PFSK-1 (cell line): ENCODE measurements around the gene GALK1.
A peak's percentile ranks its signal among the peaks of the same experiment; 100 is the strongest.

Experiments
- FOXP2 ChIP-seq: optimal IDR thresholded peaks from 2 replicates; pipeline ENCODE3; 2011; ENCODE audit warnings: borderline replicate concordance, control low read depth, inconsistent platforms; ENCODE audit not compliant: insufficient read depth; ENCODE audit errors: extremely low read length, extremely low read depth
- POLR2AphosphoS5 ChIP-seq: IDR thresholded peaks from 2 replicates; pipeline ENCODE4 v1.6.1; 2012; ENCODE audit warnings: low read depth, mild to moderate bottlenecking, control low read depth, low read length, moderate library complexity
- REST ChIP-seq, 2 experiments: IDR thresholded peaks; 2 replicates each; pipeline versions ENCODE4 v1.6.1 to v1.8.0; 2011 to 2012; ENCODE audit warnings: low read depth in 2 of 2, low read length in 2 of 2, control low read depth in 1 of 2, inconsistent platforms in 1 of 2, mild to moderate bottlenecking in 1 of 2, moderate library complexity in 1 of 2; ENCODE audit not compliant: insufficient read depth in 1 of 2
- SIN3A ChIP-seq: IDR thresholded peaks from 2 replicates; pipeline ENCODE4 v1.6.1; 2012; ENCODE audit warnings: mild to moderate bottlenecking, low read length, moderate library complexity, borderline replicate concordance; ENCODE audit not compliant: insufficient read depth
- TAF1 ChIP-seq: IDR thresholded peaks from 2 replicates; pipeline ENCODE4 v1.6.1; 2012; ENCODE audit warnings: low read length, control low read depth, borderline replicate concordance; ENCODE audit not compliant: insufficient read depth

Gene GALK1

GRCh38 chr17:75783803-75784472 is 18.9 kb upstream of the GALK1 start:
- TF ChIP-seq POLR2AphosphoS5: no peak
- TF ChIP-seq SIN3A: no peak
- TF ChIP-seq TAF1: no peak
- no peak for TF ChIP-seq REST (IDR thresholded peaks at IDR 0.05; ENCODE audit: insufficient read depth in 1 of 2, low read depth in 2 of 2, low read length in 2 of 2)
- no peak for TF ChIP-seq FOXP2

- TF ChIP-seq TAF1 (no peak), SIN3A (no peak), POLR2AphosphoS5 (no peak), REST (IDR thresholded peaks at IDR 0.05; ENCODE audit: insufficient read depth in 1 of 2, low read depth in 2 of 2, low read length in 2 of 2) (no peak), FOXP2 (no peak)
These were observed 18.2 kb upstream of the GALK1 start for GRCh38 chr17:75783069-75783783.

GRCh38 chr17:75779987-75780889 is 15.2 kb upstream of the GALK1 start:
- TF ChIP-seq TAF1 (no peak), FOXP2 (no peak), REST (IDR thresholded peaks at IDR 0.05; ENCODE audit: insufficient read depth in 1 of 2, low read depth in 2 of 2, low read length in 2 of 2) (no peak), POLR2AphosphoS5 (no peak), SIN3A (no peak)

GRCh38 chr17:75779250-75779986 is 14.4 kb upstream of the GALK1 start:
- TF ChIP-seq TAF1 (peak; percentile 99), POLR2AphosphoS5 (peak; percentile 100), FOXP2 (peak; percentile 79), SIN3A (peak; percentile 76; the same call in 1 of the 2 replicates), REST (IDR thresholded peaks at IDR 0.05; ENCODE audit: insufficient read depth in 1 of 2, low read depth in 2 of 2, low read length in 2 of 2) (peak; percentile 55 to 68)
